ENCODE results near the gene TAF3.
"Not testable (repeated sequence)": the region's sequence is repeated elsewhere in the genome, so short reads cannot be mapped to it uniquely, and the experiment has no call there.

TAF3 gene

GRCh38 chr10:7818295-7819120, at the start of gene TAF3:
TAF3 (plus strand) TSS chr10:7818505; CDS start chr10:7818710, 205 bp downstream.
- peak; percentile 87 to 91 for DNase-seq

- DNase-seq, result peak; percentile 31 to 50
Measured at GRCh38 chr10:7773845-7774801, 44.2 kb upstream of the TAF3 start.

GRCh38 chr10:7776777-7777176, 41.5 kb upstream of the TAF3 start:
- no peak for DNase-seq

- DNase-seq, result not testable (repeated sequence)
Measured at GRCh38 chr10:7782194-7782593, 36.1 kb upstream of the TAF3 start.

GRCh38 chr10:7786430-7786829, 31.9 kb upstream of the TAF3 start:
- no peak for DNase-seq

- no peak for DNase-seq
Measured at GRCh38 chr10:7787150-7787856, 31.0 kb upstream of the TAF3 start.

GRCh38 chr10:7787857-7788638, 30.3 kb upstream of the TAF3 start, which contains the start of the genes ATP5F1C and KIN:
ATP5F1C (plus strand) TSS chr10:7788177; CDS start chr10:7788208, 31 bp downstream.
KIN (minus strand) TSS chr10:7787993; CDS start chr10:7787933, 60 bp downstream.
- peak; percentile 90 to 91 for DNase-seq

- peak in 1 of 2 experiments; percentile 38 for DNase-seq
Measured at GRCh38 chr10:7788639-7789286, 29.5 kb upstream of the TAF3 start.

GRCh38 chr10:7789390-7789789, 28.9 kb upstream of the TAF3 start:
- no peak for DNase-seq

GRCh38 chr10:7792541-7792940, 25.8 kb upstream of the TAF3 start:
- no peak for DNase-seq

GRCh38 chr10:7794251-7795026, 23.9 kb upstream of the TAF3 start:
- no peak for DNase-seq

- DNase-seq, result no peak
Measured at GRCh38 chr10:7795605-7796004, 22.7 kb upstream of the TAF3 start.

GRCh38 chr10:7797582-7797981, 20.7 kb upstream of the TAF3 start:
- DNase-seq, result no peak

- DNase-seq, result no peak
Measured at GRCh38 chr10:7802606-7803005, 15.7 kb upstream of the TAF3 start.

GRCh38 chr10:7804216-7804615, 14.1 kb upstream of the TAF3 start:
- no peak for DNase-seq

- DNase-seq, result no peak
Measured at GRCh38 chr10:7804741-7805140, 13.6 kb upstream of the TAF3 start.

- DNase-seq, result no peak
Measured at GRCh38 chr10:7808686-7809267, 9.5 kb upstream of the TAF3 start.

- no peak for DNase-seq
Measured at GRCh38 chr10:7810443-7810842, 7.9 kb upstream of the TAF3 start.

GRCh38 chr10:7811000-7811399, 7.3 kb upstream of the TAF3 start:
- DNase-seq, result no peak

GRCh38 chr10:7811743-7812142, 6.6 kb upstream of the TAF3 start:
- DNase-seq, result not testable (repeated sequence)

Measured in SHP77 (cell line).